RCC 7860 (cell line): ENCODE results near the gene PCSK4.
"Not testable (repeated sequence)": the region's sequence is repeated elsewhere in the genome, so short reads cannot be mapped to it uniquely, and the experiment has no call there.

Experiments used
- DNase-seq: peaks from one replicate; pipeline ENCODE4 v3.0.0-alpha.2; 2015; ENCODE audit warnings: low spot score
- FAIRE-seq: peaks from 2 replicates; lab custom pipeline; 2012; peaks lifted over from hg19 to GRCh38; lab: Jason Lieb, UNC

Gene PCSK4

DNA sequence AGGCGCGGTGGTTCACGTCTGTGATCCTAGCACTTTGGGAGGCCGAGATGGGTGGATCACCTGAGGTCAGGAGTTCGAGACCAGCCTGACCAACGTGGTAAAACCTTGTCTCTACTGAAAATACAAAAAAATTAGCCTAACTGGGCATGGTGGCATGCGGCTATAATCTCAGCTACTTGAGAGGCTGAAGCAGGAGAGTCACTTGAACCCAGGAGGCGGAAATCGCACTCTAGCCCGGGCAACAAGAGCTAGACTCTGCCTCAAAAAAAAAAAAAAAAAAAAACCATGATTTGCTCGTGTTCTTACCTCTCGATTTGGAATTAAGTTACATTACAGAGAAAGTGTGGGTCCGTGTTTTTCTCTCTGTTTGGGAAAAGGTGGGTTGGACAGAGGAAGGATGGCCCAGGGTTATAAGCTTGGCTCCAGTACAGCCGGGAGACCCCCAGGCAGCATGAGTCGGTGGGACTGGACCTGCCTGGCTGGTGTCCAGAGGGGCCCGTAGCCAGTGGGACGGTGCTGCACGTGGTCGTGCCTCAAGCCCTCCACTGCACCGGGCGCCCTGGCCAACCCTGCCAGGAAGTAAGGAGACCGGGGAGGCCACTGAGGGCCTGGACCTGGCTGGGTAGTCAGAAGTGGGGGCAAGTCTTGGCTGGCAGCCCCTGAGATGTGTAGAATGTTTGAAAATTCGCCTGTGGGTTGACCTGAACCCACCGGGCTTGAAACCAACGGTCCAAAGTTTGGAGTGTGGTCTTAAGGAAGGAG is 48.3 kb downstream of the PCSK4 start:
- FAIRE-seq = no peak
- no peak for DNase-seq

DNA sequence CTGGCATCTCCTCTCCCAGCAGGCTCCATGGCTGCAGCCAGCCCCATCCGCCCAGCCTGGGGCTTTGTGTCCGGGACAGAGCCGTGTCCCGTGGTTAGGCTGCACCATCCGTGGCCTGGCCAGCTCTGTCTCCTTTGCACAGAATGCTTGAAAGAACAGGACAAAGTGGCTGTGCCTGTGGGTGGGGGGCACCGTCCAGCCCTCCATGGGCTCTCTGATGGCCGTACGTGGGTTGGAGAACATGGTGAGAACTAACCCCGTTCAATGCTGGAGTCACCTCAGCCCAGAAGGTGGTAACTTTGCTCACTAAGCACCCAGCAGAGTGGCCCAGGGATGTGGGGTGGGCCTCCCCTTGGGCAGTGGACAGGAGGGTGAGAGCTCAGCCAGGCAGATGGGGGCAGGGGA is 49.1 kb downstream of the PCSK4 start:
- FAIRE-seq (no peak), DNase-seq (no peak)

DNA sequence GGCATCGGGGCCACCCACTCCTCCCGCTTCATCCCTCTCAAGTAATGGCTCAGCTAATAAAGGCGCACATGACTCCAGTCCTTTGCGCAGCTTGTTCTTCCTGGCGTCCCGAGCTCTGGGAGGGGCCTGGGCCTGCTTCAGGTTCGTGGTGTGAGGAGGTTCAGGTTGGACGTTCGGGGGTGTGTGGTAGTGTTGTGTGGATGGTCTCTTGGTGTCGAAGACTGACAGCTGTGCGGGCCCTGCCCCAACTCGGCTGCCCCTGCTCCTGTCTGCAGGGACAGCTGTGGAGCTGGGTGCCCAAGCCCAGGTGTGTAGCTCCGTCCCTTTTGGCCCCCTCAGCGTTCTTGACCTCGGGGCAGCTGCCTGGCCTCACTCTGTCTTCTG is 49.7 kb downstream of the PCSK4 start:
- DNase-seq = no peak
- FAIRE-seq = no peak

DNA sequence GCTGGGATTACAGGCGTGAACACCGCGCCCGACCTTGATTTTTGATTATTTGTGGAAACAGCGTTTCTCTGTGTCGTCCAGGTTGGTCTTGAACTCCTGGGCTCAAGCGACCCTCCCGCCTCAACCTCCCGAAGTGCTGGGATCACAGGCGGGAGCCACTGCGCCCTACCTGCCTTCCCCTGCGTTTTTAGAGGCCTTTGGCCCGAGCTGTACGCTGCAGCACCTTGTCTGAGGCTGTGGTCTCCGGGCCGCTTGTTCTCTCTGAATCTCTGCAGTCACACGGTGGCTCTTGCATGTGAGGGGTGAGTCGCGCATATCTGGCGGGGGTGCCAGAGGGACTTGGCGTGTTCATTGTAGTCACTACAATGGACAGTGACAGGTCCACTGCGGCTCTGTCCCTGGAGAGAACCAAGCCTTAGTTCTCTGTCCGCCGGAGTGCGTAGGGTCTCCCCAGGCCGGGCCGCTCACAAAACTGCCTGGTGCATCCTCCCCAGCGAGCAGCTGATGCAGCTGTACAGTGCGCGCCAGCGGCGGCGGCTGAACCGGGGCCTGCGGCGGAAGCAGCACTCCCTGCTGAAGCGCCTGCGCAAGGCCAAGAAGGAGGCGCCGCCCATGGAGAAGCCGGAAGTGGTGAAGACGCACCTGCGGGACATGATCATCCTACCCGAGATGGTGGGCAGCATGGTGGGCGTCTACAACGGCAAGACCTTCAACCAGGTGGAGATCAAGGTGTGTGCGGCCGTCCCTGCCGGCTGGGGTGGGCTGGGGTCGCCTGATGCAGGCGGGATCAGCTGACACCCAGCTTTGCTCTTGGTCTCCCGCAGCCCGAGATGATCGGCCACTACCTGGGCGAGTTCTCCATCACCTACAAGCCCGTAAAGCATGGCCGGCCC is 50.4 kb downstream of the PCSK4 start:
- peak; percentile 49 for DNase-seq
- FAIRE-seq = not testable (repeated sequence)

DNA sequence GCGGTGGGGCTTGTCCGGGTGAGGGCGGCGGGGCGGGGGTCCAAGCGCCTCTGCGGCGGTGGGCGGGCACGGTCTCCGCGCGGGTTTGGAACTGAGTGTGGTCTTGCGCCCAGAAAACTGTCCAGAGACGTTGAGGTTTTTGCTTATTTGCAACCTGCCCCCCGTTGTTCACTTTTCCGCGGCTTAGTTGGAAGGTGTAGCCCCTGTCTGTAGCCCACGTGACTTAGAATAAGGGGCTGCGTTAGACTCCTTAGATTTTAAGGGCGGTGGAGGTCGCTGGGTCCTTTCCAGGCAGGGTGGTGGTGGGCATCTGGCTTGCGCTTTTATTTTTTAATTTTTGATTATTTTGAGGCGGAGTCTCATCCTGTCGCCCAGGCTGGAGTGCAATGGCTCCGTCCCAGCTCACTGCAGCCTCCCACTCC is 51.2 kb downstream of the PCSK4 start:
- FAIRE-seq (no peak), DNase-seq (no peak)

DNA sequence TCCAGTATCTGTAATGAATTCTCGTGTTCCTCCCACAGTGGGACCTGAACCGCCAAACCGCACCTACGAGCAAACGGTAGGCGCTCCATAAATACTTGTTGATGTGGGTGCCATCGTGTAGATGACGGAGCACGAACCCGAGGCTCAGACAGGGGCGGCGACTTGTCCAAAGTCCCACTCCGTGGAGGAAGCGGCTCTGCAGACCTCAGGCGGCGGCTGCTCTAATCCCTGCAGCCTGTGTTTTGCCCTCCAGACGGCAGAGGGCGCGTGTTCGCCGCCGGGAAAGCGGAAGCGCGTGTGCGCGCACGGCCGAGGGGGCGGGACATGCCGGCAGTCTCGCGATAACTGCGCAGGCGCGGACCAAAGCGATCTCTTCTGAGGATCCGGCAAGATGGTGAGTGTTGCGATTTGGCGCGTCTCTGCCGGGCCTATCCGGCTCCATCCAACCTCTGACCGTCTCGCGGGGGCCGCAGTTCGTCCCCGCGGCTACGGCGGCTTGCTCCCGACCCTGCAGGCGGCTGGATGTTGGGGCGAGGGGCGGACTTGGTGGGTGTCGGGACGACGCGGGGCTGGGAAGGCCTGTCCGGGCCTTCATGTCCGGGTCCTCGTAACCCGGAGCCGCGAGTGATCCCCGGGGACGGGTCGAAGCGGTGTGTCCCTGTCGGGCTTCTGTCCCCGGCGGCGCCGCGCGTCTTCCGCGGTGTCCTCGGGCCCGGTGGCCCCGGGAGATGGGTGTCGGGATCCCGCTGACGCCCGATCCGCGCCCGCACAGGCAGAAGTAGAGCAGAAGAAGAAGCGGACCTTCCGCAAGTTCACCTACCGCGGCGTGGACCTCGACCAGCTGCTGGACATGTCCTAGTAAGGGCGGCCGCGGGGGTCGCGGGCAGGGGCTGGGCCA is 51.9 kb downstream of the PCSK4 start, which contains the start of gene RPS15:
RPS15 (plus strand) TSS at position 362 of the 898 bp plus-strand sequence; CDS start at position 392, 30 bp downstream.
- DNase-seq (peak; percentile 87), FAIRE-seq (peak; percentile 63)

DNA sequence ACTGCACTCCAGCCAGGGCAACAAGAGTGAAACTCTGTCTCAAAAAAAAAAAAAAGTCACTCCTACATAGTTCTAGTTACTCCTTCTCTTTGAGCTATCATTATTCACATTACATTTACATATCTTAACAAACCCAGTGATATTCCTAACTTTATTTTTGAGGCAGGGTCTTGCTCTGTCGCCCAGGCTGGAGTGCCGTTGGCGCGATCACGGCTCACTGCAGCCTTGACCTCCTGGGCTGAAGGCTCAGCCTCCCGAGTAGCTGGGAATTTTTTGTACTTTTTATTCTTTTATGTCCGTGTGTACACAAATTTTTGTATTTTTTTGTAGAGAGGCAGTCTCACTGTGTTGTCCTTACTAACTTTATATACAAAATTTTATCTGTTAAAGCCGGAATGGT is 52.5 kb downstream of the PCSK4 start:
- DNase-seq (no peak), FAIRE-seq (no peak)

DNA sequence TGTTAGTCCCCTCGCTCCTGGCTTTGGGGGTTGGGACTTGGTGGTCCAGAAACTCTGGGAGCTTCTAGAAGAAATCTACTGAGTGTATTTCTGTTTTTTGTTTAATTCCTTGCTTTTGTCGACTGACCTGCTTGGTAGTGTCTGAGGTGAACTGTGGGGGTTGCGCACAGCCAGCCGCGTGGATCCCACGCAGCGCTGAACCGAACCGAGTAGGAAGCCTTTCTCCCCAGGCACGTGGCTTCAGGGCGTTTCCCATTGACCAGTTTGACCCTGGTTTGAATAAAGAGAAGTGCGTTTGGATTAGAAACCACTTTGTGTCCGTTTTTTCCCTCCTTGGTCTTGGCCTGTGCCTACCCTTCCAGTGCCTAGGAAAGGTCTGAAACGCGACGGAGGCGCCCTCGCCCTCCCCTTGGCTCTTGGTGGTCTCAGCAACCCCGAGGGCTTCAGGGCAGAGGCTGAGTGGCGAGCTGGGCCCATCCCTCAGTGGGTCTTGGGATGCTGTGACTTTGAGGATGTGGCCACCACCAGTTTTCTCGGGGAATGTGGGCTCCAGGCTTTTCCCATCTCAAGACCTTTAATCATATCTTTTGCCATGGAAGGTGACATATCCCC is 54.7 kb downstream of the PCSK4 start:
- no peak for FAIRE-seq
- DNase-seq = no peak

DNA sequence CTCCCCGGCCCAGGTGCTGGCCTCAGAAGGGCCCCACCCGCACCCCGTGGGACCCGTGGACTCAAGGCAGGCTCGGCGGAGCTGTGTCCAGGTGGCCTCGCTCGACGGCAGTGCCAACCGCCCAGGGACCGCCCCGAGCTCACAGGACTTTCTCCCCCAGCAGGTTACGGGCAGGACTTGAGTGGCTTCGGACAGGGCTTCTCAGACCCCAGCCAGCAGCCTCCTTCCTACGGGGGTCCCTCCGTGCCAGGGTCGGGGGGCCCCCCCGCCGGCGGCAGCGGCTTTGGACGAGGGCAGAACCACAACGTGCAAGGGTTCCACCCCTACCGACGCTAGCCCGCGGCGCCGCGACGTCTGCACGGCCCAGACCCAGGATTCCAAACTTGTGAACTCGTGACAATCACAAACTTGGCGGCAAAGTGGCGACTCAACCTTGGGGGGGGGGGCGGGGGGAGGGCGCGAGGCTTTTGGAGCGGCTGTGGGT is 55.5 kb downstream of the PCSK4 start:
- FAIRE-seq (no peak), DNase-seq (no peak)

DNA sequence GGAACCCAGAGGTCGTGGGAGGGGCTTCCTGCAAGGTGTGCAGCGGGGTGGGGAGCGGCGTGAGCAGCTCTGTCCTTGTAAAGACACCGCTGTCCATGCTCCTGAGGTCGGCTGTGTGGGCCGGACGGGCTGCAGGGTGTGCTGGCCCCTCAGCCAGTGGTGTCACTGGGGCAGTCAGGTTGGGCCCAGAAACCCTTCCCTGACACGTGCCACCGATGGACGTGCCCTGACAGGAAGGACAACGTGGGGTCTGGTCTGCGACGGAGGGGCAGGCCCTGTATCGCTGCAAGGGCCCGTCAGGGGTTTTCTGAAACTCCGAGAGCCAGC is 56.1 kb downstream of the PCSK4 start:
- DNase-seq (no peak), FAIRE-seq (no peak)

DNA sequence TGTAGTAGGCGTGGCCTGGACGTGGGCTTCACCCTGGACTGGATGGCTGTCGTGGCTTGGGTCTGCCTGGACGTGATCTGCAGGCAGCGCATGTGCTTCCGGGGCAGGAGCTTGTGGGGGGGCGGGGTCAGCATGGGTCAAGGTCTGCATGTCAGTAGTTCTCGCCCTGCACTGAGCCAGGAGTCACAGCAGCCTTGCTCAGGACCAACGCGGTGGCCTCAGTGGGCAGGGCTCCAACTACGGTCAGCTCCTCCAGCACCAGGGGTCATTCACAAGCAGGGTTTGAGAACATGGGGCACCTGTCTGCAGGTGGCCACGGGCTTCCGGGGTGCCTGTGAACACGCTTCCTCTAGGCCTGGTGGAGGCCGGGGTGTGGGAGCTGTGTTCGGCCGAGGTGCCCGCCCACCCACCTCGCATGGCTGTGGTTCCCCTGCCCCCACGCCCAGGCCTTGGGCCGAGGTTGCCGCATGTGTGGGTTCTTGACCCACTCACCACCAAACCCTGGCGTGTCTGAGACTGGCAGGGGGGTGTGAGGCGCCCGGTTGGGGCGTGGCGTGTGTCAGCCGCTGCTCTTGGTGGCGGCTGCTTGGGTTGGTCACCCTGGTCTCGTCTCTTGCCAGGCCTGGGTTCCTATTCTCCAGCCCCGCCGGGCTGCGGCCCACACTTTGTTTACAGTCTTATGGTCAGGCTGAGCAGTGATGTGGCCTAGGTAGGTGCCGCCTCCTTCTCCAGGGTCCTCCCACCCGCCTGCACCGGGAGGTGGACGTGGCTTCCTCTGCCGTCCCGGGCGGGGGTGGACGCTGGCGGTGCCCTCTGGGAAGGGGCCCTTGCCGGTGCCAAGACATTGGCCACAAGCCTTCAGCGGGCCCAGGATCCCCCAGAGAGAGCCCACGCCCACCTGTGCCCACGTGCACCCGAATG is 56.8 kb downstream of the PCSK4 start:
- FAIRE-seq = no peak
- DNase-seq = no peak

DNA sequence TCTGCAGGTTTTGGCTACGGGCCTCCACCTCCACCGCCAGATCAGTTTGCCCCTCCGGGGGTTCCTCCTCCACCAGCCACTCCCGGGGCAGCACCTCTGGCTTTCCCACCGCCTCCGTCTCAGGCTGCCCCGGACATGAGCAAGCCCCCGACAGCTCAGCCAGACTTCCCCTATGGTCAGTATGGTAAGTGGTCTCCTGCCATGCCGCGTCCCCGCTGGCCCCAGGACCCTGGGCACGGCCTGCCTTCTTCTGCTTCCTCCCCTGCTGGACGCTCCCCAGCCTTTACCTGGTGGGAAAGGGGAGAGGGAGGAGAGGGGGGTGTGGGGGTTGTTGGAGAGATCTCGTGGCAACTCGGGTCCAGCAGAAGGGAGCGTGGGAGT is 57.7 kb downstream of the PCSK4 start:
- DNase-seq = no peak

DNA sequence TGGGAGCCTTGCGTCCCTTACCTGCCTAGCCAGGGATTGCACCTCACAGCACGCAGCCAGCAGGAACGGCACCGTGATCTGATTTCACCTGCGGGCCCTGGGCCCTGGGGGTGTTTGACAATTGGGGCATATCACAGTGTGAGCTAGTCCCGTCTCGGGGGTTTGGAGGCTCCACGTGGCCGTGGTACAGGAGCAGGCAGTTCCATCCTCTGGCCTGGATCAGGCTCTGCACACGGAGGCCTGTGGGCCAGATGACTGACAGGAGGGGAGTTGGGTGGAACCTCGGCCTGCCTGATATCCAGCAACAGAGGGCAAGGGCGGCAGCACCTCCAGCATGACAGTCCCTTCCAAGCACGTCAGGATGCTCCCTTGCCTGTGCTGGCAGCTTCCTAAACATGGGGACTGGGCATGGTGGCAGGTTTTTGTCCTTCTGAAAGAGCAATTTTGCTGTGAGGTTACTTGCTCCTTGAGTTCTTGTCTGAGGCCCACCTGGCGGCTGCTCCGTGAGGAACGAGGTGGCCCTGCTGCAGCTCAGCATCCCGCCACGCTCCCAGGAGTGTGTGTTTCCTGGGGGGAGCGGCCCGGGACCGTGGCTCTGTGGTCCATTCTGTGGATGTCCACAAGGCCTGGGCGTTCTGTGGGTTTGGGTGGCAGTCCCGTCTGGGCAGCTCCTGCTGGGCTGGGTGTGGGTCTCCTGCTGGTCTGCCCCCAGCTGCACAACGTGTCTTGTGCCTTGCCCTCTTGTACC is 58.2 kb downstream of the PCSK4 start:
- no peak for FAIRE-seq

More for the DNA sequence above, 57.7 kb downstream of the PCSK4 start:
- FAIRE-seq = no peak

More for the DNA sequence above, 58.2 kb downstream of the PCSK4 start:
- DNase-seq = no peak
